EH (cell line): ENCODE results near the gene RGS1.

Experiments
- DNase-seq: peaks from one replicate; pipeline ENCODE4 v3.0.0-alpha.2; 2015; ENCODE audit warnings: low read depth

RGS1 gene

DNA sequence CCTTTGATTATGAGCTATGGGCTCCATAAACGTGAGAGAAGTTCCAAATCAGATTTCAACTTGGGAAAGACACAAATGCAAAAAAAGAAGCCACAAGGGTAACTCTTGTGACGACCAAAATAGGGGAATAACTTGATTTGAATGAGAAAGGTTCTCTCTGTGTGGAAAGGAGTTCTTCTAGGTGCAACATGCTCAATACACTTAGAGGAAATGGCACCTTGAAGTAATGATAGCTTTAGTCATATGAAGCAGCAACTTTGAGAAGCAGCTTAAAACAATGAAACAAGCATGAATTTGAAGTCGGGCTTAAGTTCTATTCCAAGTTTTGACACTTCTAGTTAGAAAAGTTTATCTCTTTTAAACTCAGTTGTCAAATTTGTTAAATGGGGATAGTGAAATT, 21.8 kb upstream of the RGS1 start:
- no peak for DNase-seq

DNA sequence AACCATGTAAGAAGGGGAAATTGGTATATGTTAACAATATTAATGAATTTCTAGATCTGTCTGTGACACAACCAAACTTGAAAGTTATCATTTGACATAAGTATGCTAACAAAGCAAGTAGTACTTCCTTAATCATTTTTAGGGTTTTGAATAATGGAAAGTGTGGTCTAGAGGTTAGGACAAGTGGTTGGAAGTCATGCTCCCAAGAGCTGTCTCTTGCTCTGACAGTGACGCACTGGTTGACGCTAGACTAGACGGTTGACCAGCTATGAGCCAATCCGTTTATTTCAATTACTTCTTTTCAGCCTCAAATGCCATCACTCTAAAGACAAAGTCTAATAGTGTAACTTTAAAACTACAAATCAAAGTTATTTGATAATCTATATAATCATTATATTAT, 20.7 kb upstream of the RGS1 start:
- no peak for DNase-seq

DNA sequence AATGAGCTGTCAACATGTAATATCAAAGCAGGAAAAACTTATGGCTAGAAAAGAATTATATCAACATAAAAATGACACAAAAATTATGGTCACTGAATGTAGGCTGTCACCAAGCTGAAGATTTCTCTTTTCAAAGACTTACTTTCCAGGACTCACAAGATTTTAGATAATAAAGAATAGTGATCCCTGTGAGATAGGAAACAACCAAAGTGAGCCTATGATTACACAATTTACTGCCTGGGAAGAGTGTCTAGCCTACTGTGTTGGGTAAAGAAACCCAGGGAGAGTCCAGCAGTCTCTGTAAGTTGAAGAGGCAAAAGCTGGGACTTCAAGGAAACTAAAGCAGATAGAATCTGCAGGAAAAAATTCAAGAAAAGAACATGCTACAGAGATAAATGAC, 20.2 kb upstream of the RGS1 start:
- DNase-seq, result no peak

DNA sequence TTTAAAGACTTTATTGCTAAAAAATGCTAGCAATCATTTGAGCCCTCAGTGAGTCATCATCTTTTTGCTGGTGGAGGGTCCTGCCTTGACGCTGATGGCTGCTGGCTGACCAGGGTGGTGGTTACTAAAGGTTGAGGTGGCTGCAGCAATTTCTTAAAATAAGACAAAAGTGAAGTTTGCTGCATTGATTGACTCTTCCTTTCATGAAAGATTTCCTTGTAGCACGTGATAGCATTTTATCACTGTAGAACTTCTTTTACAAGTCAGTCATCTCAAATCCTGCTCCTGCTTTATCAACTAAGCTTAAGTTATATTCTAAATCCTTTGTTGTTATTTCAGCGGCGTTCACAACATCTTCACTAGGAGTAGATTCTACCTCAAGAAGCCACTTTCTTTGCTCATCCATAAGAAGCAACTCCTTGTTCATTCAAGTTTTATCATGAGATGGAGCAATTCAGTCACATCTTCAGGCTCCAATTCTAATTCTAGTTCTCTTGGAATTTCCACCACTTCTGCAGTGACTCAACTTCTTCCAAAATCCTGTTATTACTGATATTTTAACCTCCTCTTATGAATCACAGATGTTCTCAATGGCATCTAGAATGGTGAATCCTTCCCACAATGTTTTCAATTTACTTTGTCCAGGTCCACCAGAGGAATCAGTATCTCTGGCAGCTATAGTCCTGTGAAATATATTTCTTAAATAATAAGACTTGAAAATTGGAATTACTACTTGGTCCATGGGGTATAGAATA, 17.6 kb upstream of the RGS1 start:
- peak; percentile 71 for DNase-seq

DNA sequence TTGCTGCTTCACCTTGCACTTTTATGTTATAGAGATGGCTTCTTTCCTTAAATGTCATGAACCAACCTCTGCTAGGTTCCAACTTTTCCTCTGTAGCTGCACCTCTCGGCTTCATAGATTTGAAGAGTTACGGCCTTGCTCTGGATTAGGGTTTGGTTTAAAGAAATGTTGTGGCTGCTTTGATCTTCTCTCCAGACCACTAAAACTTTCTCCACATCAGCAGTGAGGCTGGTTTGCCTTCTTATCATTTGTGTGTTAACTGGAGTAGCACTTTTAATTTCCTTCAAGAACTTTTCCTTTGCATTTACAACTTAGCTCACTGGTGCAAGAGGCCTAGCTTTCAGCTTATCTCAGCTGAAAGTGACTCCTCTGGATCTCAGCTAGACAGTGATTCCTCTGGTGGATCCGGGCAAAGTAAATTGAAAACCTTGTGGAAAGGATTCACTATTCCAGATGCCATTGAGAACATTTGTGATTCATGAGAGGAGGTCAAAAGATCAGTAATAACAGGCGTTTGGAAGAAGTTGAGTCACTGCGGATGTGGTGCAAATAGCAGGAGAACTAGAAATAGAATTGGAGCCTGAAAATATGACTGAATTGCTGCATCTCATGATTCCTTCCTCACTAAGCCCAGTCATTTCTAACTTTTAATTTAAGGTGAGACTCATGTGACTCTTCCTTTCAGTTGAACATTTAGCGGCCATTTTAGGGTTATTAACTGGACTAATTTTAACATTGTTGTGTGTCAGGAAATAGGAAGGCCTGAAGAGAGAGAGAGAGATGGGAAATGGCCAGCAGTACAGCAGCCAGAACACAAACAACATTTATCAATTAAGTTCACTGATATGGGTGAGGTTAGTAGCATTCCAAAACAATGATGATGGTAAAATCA, 16.2 kb upstream of the RGS1 start:
- peak; percentile 98 for DNase-seq

DNA sequence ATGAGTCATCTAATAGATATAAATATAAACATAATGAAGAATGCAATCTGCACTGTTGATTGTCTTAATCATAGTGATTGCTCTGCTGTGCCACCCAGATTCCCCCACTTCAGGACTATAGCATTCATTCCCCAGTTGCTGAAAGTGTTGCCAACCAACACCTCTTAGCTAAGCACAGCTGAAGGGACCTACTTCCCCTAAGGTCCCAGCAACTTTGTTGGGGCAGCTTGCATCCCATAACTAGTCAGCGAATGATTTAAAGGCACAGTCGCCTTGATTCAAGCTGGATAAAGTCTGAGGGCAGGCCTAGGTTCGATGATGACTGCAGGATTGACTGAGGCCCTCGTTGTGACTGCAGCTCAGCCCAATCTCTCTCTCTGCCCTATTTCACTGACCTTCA, 14.3 kb upstream of the RGS1 start:
- DNase-seq, result no peak

DNA sequence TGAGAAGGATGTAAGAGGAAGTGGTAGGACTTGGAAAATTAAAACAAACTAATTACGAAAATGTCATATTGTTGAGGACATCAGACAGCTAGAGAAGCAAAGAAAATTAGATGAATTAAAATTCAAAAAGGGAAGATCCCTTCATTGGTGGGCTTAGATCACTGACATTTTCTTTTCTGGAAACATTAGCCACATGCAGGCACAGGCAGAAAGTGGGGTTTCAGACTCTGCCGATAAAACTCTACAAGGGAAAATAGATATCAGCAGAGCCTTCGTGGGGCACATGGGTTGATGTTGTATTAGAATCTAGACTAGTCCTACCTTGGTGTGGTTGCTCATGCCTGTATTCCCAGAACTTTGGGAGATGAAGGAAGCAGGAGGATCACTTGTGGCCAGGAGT, 12.4 kb upstream of the RGS1 start:
- DNase-seq, result no peak

DNA sequence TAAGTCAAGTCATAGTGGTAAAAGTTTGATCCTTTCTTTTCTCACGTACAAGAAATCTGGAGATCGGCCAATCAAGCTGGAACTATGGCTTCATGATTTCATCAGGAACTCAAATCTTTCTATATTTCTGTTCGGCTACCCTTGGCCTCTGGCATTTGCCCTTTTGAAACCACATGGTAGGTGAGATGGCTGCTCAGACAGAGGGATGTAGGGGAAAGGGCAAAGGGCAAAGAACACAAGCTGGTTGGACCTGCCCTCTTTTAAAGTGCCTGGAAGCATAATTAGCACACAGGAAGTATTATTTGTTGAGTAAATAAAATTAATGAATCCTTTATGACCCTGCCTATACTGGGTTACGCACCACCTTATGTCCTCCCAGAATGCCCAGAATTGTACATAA, 11.5 kb upstream of the RGS1 start:
- DNase-seq, result no peak

DNA sequence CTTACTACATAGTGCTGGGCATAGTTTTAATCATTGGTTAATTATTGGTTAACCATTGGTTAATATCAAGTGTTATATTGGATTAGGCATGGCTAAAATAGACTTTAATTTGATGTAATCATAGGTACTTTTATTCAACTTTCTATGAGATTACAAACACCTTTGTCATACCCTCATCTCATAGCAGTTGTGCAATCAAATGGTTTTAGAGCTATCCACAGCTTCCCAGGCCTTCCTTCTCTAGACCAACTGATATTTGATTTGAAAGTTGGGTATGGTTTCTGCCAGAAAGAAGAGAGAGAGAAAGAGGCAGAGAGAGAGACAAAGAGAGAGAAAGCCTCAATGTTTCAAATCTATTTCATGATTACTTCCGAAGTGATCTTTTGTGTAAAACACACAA, 9.6 kb upstream of the RGS1 start:
- no peak for DNase-seq

DNA sequence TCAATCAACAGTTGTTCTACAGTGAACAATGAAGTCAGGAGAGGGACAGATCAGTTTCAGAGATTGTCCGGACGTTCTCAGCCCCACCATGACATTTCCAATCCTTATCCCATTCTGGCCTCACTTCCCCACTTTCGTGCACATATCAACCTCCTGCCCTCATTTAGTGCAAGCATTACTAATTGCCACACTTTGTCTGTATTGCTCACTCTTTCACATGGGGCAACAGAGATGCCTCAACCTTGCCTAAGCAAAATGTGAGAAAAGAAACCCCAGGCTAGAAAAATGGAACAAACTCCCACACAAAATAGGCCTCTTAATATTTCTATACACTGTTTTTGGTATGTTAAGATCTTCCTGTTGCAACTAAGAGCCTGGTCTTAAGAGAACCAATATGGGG, 8.9 kb upstream of the RGS1 start:
- no peak for DNase-seq

DNA sequence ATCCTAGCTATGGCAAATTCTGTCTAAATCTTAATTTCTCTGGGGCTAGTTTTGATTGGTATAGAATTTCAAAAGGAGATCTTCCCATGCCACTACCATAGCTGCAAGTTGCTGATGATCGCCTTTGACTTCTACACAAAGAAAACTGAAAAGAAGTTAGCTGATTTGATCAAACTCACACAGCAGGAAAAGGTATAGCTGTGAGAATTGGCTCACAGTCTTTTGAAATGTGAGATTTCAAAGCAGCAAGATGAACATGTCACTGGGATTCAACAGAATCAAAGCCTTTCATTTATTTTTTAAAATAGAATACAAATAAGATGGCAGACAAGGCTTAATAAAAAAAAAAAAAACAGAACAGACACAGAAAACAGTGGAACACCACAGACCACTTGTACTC, 7.5 kb upstream of the RGS1 start:
- no peak for DNase-seq

DNA sequence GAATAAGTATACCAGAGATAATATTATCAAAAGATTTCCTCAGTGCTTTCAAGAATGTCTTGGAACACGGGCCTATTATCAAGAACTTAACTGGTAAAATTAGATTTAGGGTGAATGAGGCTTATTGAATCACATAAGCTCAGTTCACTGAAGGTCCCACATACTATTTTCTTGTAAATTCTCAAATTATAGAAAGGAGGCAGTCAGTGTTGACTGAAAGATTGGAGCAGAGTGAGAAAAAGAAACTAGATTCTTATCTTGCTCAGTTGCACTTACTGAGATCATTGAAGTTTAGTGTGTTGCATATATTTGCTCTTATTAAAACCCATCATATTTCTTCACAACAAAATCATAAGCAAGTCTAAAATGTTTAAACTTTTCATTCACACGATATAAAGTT, 3.9 kb upstream of the RGS1 start:
- no peak for DNase-seq

DNA sequence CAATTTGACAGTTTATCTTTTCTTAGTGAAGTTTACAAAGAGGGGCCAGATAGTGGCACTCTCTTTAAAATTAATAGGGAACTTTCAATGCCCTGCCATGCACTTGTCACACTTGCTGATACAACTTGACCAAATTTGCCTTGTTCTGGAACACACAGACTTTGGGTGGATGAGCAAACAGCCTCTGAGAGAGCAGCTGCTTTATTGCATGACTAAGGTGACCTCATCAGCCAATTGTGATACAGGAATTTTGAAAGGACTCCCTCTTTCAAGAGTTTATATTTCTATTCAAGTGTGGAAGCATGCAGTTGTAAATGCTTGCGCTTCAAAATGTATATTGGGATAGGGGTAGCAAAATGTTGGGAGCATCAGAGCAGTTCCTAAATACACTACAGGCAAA, 2.1 kb upstream of the RGS1 start:
- peak; percentile 60 for DNase-seq

DNA sequence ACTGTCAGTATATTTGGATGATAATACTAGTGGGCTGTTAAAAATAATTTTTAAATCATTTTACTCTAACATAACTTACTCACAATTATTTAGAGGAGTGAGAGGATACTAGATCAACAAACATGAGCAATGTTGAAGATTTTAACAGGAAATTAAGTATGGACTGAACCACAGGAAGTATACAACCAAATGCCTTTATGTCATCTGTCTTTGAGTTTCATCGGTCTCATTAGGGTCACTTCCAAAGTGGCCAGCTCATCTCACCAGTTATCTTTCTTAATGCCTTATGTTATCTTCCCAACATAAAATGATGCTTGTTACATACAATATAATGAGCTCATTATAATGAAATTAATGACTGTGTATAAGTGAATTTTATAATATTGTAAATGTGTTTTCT, 1.5 kb upstream of the RGS1 start:
- DNase-seq, result peak; percentile 36

DNA sequence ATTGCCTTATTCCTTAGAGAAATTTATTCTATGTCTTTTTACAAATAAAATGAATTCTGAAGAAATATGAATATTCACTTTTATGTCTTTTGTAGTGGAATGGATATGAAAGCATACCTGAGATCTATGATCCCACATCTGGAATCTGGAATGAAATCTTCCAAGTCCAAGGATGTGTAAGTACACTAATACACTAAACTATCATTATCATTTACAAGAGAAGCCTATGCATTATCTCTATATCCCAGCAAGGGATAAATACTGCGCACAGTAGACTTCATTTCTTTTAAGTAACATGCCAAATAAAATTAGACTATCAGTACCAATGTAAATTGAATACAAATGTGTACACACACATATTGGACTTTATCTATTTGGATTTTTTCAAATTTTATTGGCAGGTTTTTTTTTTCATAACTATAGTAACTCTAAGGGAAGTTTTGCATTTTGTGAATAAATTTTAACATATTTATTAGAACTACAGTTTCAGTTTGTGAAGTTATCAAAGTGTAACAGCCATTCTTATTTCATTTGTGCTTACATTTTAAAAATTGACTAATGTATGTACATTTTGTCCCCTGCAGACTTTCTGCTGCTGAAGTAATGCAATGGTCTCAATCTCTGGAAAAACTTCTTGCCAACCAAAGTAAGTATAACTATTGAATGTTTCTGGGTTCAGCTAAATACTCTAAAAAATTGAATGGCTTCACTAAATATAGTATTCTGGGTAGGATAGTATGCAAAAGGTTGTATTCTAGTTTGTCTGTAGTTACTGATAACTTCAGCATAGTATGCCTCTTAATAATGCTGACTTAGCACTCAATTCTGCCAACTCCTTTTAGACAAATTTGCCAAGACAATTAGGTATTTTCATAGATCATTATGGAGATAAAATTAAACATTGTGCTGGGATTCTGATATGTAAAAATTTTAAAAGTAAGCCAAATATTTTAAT, 894 bp downstream of the RGS1 start:
- DNase-seq, result no peak

DNA sequence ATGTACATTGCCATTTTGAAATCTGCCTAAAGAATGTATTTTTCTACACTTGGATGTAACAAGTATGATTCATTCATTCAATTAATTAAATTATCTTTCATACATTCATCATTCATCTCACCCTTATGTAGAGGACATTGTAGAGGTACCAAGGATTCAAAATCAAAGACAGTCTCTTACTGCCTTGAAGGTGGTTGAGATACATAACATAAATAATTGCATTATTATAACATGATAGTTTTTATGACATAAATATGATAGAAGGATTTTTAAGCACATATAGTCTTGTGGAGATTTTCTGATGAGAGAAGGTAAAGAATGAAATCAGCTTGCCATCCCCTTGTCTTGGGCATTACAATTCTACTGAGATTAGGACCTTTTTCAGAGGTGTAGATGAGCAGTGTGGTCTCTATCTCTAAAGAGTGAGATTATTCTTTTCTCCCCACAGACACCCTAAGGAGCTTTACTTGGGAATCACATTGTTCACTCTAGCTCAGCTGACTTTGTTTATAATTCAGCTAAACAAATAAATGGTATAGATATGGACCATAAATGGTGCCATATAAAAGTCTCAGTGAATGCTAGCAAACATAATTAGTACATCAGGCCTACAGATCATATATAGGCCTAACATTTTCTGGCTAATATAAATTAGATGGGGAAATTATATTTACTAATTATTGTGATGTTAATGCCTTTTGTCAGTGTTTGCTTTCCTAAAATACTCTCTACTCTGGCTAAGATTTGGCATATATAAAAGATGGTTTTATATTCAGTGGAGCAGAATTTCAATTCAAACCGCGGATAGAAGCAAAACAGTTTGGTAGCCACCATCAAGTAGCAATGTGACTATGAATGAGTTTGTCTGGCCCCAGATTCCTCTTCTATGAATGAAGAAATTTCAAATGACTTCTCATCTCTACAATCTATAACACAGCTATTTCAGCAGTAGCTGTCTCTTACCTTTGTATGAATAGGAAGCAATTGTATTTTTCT, 1.9 kb downstream of the RGS1 start:
- no peak for DNase-seq

DNA sequence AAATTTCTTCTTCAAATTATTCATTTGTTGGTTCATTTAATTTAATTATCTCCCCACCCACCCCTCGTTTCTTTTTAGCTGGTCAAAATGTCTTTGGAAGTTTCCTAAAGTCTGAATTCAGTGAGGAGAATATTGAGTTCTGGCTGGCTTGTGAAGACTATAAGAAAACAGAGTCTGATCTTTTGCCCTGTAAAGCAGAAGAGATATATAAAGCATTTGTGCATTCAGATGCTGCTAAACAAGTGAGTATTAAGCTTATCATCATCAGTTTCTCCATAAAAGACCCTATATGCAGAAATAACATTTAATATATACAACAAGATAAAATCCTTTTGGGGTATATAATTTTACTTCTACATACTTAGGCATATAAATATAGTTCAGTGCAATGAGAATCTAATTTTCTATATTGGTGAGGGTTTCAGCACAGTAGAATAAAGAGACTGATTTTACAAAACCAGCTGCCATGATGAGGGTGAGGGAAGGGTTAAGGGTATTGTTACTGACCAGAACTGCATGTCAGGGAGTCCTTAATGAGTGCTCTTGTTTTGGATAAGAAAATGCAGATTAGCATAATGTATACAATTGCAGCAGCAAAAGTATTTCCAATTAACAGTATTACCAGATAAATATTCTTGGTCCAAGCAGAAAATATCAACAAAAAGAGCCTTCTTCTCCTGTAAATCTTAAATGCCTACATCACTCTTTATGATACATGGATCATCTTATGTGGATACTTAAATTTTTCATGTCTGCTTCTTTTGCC, 2.8 kb downstream of the RGS1 start:
- no peak for DNase-seq

DNA sequence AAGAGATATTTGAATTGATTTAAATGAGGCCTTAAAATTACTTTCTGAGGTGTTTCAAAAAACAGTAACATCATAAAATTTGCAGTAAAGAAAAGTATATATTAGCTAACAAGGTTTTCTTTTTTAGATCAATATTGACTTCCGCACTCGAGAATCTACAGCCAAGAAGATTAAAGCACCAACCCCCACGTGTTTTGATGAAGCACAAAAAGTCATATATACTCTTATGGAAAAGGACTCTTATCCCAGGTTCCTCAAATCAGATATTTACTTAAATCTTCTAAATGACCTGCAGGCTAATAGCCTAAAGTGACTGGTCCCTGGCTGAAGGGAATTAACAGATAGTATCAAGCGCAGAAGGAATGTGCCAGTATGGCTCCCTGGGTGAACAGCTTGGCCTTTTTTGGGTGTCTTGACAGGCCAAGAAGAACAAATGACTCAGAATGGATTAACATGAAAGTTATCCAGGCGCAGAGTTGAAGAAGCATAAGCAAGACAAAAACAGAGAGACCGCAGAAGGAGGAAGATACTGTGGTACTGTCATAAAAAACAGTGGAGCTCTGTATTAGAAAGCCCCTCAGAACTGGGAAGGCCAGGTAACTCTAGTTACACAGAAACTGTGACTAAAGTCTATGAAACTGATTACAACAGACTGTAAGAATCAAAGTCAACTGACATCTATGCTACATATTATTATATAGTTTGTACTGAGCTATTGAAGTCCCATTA, 3.6 kb downstream of the RGS1 start:
- DNase-seq, result peak; percentile 79

DNA sequence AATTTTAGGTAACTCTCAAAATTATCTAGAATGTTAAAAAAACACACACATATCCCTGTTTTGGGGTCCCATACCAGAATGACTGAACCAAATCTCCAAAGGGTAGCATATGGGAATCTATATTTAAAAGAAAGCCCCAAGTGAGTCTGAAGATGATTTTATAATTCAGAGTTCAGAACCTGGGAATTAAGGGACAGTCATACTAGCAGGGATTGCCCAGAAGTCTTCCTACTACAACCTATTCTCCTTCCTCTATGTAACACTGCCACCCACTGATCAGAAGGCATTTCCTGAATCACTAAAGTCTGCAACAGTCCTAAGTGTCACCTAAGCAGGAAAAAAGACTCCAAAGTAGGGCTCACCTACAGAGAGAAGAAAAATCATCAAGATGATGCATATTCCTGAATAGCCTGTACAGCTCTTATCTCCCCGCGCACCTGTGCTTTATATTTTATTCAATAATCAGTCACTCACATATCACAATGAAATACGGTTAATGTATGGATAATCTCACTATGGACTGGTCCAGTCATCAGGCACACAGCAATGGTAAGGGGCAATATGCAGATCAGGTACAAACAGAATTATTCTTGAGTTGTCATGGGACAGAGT, 4.9 kb downstream of the RGS1 start:
- peak; percentile 74 for DNase-seq
